HG03571 (cell line): Measurements from ENCODE around the gene CACNB4.

Experiments
- ATAC-seq: cut with Tn5 transposase; IDR thresholded peaks from one replicate; pipeline ENCODE4 v1.9.1; 2021; ENCODE audit not compliant: unreplicated experiment

CACNB4 gene

GRCh38 chr2:151830961-151831360 is 267.9 kb downstream of the CACNB4 start:
- no peak for ATAC-seq

- no peak for ATAC-seq
These were observed 269.9 kb downstream of the CACNB4 start for GRCh38 chr2:151828890-151829324.

- peak; percentile 95 for ATAC-seq
These were observed 270.5 kb downstream of the CACNB4 start, which contains the start of gene ARL5A for GRCh38 chr2:151828143-151828889. Gene ARL5A, minus strand, starts transcription at chr2:151828421. Its CDS starts 245 bp downstream, at chr2:151828176.

- peak; percentile 14 for ATAC-seq
These were observed 271.2 kb downstream of the CACNB4 start for GRCh38 chr2:151827564-151828142.

- ATAC-seq = no peak
These were observed 272.1 kb downstream of the CACNB4 start for GRCh38 chr2:151826737-151827157.

DNA sequence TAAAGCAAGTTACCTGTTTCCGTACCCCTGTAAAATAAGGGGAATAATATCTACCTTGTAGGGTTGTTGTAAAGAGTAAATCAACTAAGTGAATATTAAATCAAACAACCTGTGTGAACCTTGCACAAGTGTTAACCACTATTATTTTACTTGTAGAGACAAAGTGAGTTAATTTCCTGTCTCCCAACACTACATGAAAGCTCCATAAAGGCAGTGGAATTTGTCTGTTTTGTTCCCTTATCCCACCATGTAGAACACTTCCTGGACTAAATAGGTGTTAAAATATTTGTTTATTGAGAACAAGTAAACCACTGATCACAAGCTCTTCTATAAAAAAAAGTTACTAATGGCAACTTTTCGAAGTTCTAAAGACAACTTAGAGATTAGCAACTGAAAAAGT is 274.0 kb downstream of the CACNB4 start:
- no peak for ATAC-seq

DNA sequence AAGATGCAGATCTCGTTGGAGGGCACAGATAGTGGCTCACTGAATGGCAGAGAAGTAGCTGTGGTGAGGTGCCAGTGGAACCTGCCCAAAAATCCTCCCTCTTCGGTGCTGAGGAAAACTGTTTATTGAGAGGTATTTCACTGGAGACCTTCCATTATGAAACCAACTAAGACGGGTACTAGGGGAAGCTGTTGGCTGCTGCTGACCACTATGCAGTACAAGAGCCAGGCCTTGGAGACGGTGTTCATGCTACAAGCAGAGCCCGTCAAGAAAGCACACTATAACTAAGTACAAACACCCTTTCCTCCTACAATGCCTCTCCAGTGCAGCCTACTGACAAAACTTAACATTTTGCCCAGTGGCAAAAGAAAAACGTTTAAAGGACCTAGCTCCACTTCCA is 275.2 kb downstream of the CACNB4 start:
- no peak for ATAC-seq

GRCh38 chr2:151819920-151820319 is 278.9 kb downstream of the CACNB4 start:
- peak; percentile 55 for ATAC-seq

DNA sequence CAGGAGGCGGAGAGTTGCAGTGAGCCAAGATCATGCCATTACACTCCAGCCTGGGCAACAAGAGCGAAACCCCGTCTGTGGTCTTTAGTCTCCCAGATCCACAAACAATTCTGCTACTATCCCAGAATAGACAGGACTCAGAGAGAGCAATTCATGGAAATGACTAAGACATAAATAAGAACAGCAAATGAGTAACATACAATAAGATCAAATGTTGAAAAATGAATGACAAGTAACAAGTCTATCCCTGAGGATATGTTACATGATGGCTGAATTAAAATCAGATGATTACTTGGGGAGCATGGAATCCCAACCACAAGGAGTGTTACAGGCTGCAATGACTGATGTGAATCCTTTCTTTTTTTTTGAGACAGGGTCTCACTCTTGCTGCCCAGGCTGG is 280.9 kb downstream of the CACNB4 start:
- ATAC-seq = no peak

GRCh38 chr2:151816843-151817242 is 282.0 kb downstream of the CACNB4 start:
- ATAC-seq = no peak

- ATAC-seq = no peak
These were observed 282.9 kb downstream of the CACNB4 start for GRCh38 chr2:151815821-151816489.

GRCh38 chr2:151810489-151810888 is 288.4 kb downstream of the CACNB4 start:
- ATAC-seq = no peak

GRCh38 chr2:151809073-151809383 is 289.8 kb downstream of the CACNB4 start:
- ATAC-seq = no peak

DNA sequence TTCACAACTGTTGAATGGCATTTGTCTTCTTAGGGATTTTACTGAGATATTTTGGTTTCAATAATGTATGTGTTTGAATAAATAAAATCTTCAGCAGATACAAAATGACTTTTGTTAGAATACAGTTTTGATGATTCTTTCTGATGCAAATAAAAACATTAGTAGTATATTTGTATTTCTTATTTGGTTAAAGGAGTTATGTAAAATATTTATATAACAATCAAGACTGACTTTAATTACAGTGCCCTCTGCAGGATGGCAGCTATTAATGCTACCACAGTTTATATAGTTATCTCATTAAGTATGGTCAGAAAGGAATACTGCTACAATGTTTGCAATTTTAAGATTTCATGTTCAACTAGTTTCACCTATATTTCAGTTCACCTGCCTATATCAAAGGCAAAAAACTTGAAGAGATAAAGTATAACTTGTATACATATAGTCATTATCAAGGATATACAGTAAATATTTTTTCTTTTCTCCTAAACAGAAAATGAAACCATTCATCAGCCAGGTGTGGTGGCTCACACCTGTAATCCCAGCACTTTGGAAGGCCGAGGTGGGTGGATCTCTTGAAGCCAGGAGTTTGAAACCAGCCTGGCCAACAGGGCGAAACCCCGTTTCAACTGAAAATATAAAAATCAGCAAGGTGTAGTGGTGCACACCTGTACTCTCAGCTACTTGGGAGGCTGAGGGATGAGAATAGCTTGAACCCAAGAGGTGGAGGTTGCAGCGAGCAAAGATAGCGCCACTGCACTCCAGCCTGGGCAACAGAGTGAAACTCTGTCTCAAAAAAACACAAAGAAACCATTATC is 290.4 kb downstream of the CACNB4 start:
- ATAC-seq = no peak

GRCh38 chr2:151805961-151806360 is 292.9 kb downstream of the CACNB4 start:
- ATAC-seq = no peak

DNA sequence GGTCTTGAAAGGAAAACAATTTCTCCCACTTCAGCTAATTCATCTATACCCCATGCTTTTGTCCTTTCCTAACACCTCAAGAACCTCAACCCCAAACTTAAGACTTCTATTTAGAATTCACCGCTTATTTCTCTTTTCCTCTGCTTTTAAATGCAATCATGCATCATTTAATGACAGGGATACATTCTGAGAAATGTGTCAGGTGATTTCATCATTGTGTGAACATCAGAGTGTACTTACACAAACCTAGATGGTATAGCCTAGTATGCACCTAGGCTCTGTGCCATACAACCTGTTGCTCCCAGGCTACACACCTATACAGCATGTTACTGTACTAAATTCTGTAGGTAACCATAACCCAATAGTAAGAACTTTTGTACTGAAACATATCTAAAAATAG is 293.5 kb downstream of the CACNB4 start:
- no peak for ATAC-seq

DNA sequence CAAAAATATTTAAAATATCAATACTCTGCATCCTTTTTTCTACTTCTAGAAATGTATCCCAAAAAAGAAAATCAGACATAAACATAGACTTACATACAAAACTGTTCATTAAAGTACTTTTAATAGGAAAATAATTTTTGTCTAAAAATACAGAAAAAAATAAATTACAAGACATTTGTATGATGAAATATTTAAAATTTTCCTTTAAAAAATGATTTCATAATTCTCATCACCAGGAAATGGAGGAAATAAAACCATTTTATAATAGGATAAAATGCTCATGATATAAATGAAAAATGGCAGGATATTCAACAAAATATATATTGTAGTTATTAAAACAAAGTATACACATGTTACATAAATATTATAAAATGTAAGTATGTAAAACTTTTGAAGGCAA is 295.0 kb downstream of the CACNB4 start:
- ATAC-seq = no peak

DNA sequence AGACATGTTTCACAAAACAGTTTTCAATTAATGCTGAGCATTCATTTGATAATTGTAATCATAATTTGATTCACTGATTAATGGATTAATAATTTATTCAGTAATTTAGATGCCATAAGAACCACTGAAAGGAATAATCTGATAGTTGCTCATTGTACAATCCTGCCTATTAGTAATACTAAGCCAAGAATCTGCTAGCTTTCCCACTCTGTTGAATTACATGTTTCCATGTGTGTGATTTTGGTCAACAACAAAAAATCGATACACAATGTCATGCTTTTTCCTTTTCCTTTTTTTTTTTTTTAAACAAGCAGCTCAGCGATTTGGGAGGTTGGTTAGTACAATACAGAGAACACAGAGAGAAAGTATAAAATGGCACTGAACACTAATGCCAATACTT is 296.5 kb downstream of the CACNB4 start:
- ATAC-seq = no peak

DNA sequence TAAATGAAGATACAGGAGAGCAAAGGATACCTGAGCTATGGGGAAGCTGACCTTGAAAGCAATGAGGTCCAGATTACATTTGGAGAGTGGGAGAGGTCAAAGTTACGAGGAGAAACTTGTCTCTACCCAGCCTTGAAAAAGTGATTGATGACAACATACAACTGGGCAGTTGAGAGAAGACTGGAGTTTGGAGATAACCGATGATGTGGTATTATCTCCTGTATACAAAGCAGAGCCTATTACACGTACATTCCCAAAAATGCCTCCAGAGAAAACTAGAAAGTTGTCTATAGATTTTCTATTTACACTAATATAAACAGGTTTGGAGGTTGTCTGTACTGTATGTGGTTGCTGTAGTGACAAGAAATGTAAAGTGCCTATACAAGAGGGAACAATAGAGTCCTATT is 299.0 kb downstream of the CACNB4 start:
- ATAC-seq = no peak

DNA sequence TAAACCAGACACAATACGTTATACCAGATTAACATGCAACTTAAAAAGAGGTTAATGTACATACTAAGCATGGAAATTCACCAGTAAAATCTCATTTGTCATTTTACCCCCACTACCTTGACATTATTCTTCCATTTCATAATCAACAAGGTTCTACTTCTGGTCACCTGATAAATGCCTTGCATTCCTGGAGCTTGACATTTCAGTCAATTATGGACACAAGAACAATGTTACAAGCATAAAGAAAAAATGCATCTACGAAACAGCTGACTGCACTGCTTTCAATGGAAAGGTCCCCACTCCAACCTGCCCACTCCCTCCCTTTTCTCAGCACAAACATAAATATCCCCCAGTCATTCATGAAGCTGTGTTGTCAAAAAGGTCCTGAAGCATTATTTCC is 302.1 kb downstream of the CACNB4 start:
- no peak for ATAC-seq

- no peak for ATAC-seq
These were observed 303.1 kb downstream of the CACNB4 start for GRCh38 chr2:151795646-151796240.
